NB4 (cell line): ENCODE data around the gene SLC25A39.

Source experiments
- CTCF ChIP-seq: IDR thresholded peaks from one replicate; pipeline ENCODE4 v1.5.1; 2012; ENCODE audit warnings: low read depth, low read length
- POLR2A ChIP-seq: IDR thresholded peaks from 2 replicates; pipeline ENCODE4 v1.6.1; 2011; ENCODE audit warnings: mild to moderate bottlenecking; ENCODE audit not compliant: insufficient read length; ENCODE audit errors: extremely low read depth
- TF ChIP-seq, protein P1 (sequence below): IDR thresholded peaks from 2 replicates; pipeline ENCODE4 v1.6.1; 2011; ENCODE audit warnings: low read depth, low read length

GRCh38 chr17:44346064-44346844 lies 21.6 kb upstream of the SLC25A39 start:
- TF ChIP-seq CTCF (no peak), POLR2A (no peak)
- TF ChIP-seq, protein P1, sequence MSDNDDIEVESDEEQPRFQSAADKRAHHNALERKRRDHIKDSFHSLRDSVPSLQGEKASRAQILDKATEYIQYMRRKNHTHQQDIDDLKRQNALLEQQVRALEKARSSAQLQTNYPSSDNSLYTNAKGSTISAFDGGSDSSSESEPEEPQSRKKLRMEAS: no peak
